ENCODE measurements around the gene ZFAND6.
"Not testable (repeated sequence)": the region's sequence is repeated elsewhere in the genome, so short reads cannot be mapped to it uniquely, and the experiment has no call there.

ZFAND6 gene

GRCh38 chr15:80099662-80100061 lies 40.2 kb downstream of the ZFAND6 start:
- not testable (repeated sequence) for DNase-seq

DNA sequence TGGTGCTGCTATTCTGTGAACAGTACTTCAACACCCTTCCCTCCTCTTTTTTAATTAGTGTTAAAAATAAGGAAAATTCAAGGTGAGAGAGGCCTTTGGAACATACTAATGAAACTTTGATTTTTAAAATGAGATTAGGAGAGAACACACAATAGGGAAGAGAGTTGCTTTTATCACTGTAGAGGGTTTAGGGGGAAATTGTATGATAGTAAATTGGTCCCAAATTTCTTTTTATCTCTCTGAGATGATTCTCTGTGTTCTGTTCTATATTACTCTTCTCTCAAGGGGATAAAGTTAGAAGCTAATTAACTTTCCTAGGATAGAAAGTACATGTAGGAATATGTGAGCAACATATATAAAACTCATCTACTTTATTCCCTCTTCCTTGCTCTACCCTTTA lies 40.8 kb downstream of the ZFAND6 start:
- no peak for DNase-seq

- DNase-seq: no peak
Measured at GRCh38 chr15:80105193-80105592, 45.7 kb downstream of the ZFAND6 start.

GRCh38 chr15:80105595-80105994 lies 46.1 kb downstream of the ZFAND6 start:
- no peak for DNase-seq

DNA sequence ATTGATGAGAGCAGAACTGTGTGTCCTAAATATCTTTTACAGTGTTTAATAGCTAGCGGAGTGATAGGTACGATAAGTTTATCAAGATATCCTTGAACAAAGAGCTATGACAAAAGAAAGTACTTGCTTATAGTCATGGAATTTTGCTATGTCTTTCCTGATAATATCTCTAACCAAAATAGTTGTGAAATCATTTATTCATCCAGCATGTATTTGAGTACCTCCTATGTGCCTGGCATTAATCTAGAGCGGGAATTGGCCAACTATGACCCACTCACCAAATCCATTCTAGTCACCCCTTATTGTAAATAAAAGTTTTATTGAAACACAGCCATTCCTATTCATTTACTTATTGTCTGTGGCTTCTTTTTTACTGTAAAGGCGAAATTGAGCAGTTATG lies 46.6 kb downstream of the ZFAND6 start:
- no peak for DNase-seq

DNA sequence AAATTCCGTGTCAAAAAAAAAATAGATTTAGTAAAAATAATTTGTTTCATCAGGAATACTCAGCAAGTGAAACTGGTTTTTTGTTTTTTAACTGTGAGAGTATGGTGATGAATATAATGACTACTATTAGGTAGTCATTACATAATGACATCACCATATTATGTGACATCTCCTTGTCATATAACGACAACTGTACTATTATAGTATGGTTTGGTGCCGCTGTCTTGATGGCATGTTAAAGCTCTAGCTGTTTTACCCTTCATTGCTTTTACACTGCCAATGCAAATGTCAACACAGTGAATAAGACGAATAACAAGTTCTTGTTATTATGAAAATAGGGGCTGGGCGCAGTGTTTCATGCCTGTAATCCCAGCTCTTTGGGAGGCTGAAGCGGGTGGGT lies 47.7 kb downstream of the ZFAND6 start:
- no peak for DNase-seq

GRCh38 chr15:80107774-80108173 lies 48.3 kb downstream of the ZFAND6 start:
- no peak for DNase-seq

- no peak for DNase-seq
Measured at GRCh38 chr15:80109388-80109787, 49.9 kb downstream of the ZFAND6 start.

DNA sequence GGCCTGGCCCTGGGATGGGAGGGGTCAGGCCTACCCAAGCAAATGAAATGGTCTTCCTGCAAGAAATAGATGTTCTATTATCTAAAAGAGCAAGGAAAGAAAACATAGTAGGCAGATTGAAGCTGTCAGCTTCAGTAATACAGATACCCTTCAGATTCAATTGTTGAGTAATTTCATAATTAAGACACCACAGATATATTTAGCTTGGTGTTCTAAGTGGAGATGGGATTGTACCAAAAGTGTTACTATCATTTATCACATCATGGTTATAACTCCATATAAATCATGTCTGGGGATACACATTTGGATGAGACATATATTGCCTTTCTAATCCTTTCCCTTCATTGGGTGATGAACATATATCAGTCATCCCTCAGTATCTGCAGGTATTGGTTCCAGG lies 51.4 kb downstream of the ZFAND6 start:
- no peak for DNase-seq

DNA sequence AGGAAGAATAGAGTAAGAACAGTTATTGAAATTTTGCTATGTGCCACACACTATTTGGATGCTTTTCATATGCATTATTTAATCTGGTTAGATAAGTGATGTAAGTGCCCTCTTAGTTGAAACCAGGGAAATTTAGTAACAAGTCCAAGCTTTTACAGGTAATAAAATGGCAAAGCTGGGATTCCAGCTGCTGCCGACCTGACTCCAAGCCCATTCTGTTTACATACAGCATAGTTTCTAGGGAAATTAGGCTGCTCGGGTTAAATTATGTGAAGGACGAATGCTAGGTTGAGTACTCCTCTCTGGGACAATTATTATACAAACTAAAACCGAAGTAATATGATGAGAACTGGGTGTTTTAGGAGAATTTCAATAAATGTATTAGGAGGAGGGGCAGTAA lies 54.6 kb downstream of the ZFAND6 start:
- DNase-seq: no peak

- DNase-seq: no peak
Measured at GRCh38 chr15:80115021-80115420, 55.5 kb downstream of the ZFAND6 start.

DNA sequence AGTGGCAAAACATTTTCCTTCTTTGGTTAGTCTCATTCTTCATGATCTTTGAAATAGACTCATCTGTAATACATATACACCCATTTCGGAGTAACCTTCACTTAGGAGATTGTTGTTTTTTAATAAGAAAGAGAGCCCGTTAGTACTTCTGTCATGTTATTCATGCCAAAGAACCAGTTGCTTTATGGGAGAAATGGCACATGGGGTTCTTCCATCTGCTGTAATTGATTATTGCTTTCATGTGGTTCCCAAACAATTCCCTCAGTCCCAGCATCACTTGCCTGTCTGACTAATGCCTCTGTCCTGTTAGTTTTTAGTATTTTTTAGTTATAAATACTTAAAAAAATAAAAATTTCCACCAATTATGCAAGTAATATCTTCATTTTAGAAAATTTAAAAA lies 59.5 kb downstream of the ZFAND6 start:
- no peak for DNase-seq

DNA sequence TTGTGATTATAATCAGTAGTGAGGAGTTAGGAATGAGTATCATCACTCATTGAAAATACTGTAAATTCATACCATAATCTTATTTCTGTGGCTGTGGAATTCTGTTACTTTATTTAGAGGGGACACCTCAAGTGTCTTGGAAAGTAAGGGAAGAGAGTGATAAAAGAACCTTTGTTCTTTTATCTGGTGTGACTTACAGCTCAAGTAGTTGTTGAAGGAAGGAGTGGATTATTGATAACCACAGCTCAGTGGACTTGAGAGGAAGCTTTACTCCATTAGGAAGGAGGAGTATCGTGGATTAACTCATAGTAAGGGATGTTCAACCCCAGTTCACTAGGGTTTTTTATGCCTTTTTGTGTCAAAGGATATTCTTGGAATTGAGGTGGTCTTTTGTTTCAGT lies 61.2 kb downstream of the ZFAND6 start:
- DNase-seq: no peak

DNA sequence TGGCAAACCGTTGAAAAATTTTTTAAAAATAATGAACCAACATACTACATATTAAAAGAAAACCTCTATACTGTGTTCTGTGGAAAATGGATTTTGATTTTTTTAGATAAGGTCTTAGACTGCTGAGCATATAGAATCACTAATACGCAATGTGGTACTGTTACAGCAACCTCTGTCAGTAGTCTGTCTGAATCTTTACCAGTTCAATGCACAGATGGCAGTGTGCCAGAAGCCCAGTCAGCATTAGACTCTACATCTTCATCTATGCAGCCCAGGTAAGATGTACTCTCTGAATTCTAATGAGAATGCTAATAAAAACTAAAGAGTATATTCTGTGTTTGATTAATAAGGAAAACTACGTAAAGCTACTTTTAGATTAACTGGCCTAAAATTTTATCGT lies 62.1 kb downstream of the ZFAND6 start:
- no peak for DNase-seq

- no peak for DNase-seq
Measured at GRCh38 chr15:80123034-80123433, 63.6 kb downstream of the ZFAND6 start.

DNA sequence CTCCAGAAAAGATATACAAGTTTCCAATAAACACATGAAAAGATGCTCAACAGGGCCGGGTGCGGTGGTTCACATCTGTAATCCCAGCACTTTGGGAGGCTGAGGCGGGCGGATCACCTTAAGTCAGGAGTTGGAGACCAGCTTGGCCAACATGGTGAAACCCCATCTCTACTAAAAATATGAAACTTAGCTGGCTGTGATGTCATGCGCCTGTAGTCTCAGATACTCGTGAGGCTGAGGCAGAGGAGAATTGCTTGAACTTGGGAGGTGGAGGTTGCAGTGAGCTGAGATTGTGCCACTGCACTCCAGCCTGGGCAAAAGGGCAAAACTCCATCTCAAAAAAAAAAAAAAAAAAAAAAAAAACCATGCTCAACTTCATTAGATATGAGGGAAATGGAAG lies 67.8 kb downstream of the ZFAND6 start:
- not testable (repeated sequence) for DNase-seq

DNA sequence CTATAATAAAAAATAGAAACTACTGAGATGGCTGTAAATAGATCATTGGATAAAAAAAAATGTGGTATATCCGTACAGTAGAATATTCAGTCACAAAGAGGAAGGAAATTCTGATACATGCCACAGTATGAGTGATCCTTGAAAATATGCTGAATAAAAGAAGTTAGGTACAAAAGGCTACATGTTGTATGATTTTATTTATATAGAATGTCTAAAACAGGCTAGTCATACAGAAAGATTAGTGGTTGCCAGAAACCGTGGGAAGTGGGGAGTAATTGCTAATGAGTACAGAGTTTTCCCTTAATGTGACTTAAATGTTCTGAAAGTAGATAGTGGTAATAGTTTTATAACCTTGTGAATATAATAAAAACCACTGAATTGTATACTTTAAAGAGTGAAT lies 68.4 kb downstream of the ZFAND6 start:
- DNase-seq: no peak

- DNase-seq: no peak
Measured at GRCh38 chr15:80132382-80132781, 72.9 kb downstream of the ZFAND6 start.

GRCh38 chr15:80136854-80137253 lies 77.4 kb downstream of the ZFAND6 start:
- no peak for DNase-seq

DNA sequence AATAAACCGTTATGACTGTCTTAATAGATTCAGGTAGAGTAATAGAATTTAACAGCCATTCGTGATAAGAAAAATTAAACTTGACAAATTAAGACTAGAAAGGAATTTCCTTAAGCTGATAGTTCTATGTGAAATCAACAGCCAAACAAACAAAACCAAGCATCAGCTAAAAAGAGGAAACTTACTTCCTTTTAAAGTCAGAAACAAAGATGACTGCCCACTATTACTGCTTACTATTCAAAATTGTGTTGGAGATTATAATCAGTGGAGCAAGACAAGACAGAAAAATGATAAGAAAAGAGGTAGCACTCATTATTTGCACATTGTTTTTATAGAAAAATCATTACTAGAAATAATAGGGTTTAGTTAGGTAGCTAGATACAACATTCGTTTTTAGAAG lies 79.5 kb downstream of the ZFAND6 start:
- no peak for DNase-seq

DNA sequence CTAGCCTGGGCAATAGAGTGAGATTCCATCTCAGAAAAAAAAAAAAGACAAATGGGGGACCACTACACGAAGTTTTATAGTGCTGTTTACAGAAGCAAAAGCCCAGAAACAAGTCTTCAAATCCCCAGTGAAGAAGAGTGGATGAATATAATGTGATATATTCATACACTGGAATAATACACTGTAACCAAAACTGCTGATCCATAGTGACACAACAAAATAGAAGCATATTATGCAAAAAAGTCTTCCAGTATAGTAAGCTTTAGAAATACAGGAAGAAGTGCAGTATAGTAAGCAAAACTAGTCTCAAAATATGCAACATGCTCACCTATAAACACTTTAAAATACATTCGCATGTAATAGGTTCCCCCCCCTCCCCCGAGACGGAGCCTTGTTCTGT lies 81.4 kb downstream of the ZFAND6 start:
- DNase-seq: no peak

- no peak for DNase-seq
Measured at GRCh38 chr15:80141916-80142598, 82.6 kb downstream of the ZFAND6 start.

- DNase-seq: no peak
Measured at GRCh38 chr15:80142646-80143045, 83.2 kb downstream of the ZFAND6 start.

DNA sequence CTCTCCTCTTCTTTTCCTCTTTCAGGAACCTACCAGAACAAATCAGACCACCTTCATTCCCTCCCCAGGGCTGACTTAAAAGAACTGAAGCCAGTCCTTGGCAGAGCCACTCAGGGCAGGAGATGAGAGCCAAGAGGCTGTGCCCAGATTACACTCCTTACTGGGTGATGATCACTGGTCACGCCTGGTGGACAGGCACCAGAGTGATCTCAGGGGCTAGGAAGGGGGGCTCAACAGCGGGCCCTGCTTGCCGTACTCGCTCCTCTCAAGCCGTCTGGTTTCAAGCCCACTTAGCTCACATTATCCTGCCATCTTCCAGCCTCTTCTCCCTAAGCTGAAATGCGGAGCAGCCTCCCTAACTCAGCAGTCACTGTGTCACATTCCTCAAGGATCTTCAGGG lies 91.7 kb downstream of the ZFAND6 start:
- DNase-seq: no peak

DNA sequence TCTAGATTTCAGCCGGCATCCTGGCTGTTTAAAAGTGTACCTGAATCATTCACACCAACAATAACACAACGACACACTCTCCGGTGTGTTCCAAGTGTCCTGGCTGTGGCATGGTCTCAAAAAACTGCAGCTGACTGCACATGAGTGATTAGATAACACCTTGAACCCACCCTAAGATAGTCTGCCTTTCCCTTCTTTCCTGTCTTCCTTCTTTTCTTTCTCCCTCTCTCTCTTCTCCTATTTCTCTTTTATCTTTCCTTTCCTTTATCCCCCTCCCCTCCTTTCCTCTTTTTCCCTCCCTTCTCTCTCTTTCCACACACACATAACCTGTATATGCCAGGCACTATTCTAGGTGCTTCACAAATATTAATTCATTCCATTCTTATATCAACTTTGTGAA lies 92.1 kb downstream of the ZFAND6 start:
- DNase-seq: no peak

Data from SHP77 (cell line).